ENCODE results near the gene MINDY4B.
A peak's percentile ranks its signal among the peaks of the same experiment; 100 is the strongest.
"Not testable (repeated sequence)": the region's sequence is repeated elsewhere in the genome, so short reads cannot be mapped to it uniquely, and the experiment has no call there.

Gene MINDY4B

DNA sequence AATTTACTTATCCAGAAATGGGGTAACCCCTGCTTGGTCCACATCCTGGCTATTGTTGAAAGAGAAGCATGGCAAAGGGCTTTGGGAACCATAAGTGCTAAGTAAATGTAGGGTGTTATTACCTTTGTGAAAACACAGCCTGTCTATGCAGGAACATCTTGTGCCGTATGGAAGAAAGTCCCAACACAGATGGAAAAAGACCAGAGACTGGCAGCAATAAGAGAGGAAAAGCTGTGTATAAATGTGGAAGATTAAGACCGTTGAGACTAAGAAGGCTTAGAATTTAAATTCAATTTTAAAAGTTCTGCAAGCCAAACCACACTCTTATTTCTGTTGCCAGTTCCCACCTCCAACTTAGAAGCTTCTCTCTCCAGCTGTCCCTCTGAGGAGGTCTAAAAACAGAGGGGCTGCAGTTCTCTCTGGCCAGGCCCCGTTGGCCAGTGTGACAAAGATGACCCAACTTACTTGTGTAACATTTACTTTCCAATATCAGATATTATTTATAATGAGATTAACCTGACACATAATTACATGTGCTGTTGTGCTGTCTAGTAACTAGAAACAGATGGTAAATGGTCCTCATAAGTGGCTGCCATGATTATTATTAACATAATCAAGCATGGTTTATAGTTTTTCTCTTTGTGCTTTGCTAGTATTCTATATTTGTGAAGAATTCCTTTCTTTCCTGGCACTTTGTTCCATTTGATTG, 7.0 kb downstream of the MINDY4B start:
- DNase-seq: no peak

DNA sequence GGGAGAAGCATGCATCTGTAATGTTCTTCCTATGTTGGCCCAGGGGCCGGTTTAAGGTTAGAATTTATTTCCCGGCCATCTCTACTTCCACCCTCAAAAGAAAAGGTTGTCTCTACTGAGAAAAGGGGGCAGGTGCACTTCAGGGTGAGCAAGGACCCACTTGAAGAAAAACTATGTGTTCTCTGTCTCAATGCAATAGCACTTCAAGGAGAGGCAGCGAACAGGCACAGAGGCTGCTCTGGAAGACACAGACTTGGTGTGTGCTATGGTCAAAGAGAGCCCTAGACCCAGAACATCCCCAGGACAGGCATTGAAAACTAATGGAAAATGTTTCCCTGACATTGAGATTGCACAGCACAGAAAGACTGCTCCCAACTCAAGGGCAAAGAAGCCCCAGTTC, 7.6 kb downstream of the MINDY4B start:
- DNase-seq: no peak

DNA sequence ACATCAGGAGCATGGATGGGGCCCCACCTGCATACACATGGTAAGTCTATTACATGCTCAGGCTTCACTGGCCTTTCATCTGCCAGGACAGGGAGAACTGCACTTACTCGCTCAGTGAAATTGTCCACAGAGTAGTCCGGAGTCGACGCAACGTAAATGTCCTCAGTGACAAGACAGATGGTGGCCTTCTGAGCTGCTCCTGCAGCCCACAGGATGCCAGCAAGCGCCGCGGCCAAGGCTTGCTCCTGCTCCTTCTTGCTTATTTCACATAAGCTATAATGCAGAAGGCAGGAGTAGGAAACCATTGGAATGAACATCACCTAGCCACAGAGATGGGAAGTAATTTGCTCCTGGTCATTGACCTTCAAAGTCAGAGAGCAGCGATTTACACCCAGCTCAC, 14.4 kb downstream of the MINDY4B start:
- no peak for DNase-seq

DNA sequence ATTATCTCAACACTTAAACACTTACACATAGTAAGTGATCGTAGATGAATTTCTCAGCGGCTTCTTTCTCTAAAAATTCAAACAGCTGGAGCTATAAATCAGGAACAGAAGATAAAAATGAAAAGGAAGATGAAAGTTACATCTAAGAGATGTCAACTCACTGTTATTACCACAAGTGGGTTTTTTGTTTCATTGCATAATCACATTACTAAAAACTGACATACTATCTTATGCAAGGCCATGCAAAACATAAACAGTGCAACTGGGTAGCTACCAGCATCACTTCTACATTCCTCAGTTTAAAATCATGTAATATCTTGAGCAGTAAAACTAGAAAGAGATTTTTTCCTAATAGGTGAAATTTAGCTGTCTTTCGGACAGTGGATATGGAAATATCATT, 14.9 kb downstream of the MINDY4B start:
- DNase-seq: peak; percentile 92 to 93

DNA sequence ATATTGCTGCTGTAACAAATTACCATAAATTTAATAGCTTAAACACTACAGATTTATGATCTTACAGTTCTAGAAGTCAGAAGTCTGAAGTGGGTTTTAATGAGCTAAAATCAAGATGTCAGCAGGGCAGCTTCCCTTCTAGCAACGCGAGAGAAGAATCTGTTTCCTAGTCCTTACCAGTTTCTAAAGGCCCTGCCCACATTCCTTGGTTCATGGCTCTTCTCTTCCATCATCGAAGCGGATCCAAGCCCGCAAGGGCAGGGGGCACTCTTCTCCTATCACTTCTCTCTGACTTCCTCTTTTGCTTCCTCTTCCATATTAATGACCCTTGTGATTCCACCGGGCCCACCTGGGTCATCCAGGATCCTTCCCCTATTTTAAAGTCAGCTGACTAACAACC, 16.1 kb downstream of the MINDY4B start:
- peak; percentile 22 to 30 for DNase-seq

DNA sequence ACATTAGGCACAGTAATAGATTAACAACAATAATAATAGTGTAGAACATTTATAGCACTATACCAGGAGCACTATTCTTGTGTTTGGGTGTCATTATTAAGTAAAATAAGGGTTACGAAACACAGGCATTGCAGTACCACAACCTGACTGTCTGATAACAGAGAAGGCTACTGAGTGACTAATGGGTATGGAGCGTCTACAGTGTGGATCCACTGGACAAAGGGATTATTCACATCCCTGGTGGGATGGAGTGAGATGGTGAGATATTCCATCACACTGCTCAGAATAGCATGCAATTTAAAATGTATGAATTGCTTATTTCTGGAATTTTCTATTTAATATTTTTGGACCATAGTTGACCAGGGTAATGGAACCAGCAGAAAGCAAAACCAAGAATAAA, 18.2 kb downstream of the MINDY4B start:
- DNase-seq: no peak

DNA sequence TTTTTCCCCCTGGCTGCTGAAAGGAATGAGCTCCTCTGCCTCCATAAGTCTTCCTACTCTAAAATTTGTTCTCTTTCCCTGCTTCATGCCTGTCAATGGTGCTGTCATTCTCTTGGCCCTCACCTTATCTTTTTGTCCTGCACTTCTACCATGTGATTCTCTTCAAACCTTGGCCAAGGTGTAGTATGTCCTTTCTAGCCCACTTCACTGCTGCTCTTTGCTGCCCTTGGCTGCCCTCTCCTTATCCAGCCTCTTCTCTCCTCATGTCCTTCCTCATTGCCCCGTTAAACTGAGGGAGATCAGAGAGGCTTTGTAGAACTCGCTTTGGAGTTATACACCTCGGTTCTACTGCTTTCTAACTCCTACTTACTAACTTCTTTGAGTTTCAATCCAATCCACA, 19.7 kb downstream of the MINDY4B start:
- DNase-seq: no peak

DNA sequence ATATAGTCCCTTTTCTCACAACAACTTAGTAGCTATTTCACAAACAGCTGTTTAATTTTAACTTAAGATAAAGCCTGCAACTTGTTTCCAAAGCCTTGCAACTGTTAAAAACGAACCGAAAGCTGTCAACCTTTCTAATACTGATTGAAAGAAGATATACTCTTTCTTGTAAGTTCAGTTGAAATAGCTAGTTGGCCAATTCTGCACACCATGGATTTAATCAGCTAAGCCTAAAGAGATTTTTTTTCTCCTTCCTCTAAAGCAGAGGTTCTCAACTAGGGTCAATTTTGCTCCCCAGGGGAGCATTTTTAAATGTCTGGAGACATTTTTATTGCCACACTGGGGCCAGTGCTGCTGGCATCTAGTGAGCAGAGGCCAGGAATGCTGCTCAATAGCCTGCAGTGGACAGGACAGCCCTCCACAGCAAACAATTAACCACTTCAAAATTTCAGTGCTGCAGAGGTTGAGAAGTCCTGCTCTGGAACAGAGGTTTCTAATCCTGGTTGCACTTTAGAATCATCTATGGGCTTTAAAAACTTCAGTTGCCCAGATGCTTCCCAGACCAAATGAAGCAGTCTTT, 26.2 kb downstream of the MINDY4B start:
- no peak for DNase-seq

DNA sequence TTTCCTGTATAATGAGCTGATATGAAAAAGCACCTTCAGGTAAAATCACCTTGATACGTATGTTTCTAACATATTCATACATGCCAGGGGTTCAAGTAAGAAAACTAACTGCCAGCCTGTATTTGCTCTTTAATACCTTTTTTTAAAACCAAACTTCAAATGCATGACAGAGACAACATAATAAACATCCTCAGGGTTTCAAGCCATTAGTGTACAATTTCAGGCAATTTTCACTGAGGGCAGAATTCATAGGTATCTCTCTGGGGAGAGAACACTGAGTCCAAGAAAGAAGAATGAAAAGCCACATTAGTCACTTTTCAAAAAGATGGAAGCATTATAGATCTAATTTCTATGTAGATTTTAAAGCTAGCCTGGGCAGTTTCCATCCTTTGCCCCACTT, 26.9 kb downstream of the MINDY4B start:
- no peak for DNase-seq

DNA sequence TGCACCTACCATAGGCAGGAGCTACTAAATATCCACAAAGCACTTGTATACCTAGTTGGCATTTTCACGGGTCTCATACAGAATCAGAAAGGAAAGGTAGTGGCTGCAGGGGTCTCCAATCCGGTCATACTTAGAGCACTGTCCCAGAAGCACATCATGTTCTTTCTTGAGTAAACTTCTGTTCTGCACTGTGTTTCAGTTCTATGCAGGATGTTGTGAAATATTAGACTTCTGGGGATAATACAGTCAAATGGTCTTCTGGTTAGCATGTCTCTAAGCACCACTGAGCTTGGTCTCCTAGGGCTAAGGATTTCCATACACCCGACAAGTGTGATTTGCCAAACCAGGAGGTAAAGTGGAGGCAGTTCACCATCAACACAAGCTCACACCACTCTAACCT, 27.9 kb downstream of the MINDY4B start:
- DNase-seq: no peak

DNA sequence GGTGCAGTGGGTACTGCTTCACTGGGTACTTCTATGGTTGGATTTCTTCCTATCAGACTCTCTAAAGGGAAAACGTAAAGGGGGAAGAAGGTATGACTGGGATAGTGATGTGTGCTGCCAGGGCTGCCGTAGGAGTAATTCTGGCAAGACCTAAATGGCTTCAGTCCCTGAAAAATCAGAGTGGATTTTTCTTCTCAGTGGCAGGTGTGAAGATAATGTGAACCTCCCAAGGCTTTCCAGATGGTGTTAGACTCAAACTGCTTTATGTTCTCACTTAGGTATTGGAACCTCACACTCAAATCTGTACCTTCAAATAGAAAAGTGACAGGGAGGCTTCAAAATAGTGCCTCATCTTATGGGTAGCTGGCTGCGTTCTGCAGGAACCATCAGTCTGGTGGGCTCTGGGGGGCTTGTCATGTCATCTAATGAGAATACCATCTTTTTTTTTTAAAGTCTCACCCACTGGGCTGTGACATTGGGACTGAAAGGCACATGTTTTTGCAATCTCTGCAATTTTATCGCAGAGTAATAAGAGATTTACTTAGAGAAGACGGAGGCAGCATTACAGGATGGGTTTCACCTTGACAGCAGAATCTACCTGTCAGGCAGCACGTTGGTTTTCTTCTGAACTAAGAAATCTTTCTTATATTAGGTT, 28.5 kb downstream of the MINDY4B start:
- no peak for DNase-seq

DNA sequence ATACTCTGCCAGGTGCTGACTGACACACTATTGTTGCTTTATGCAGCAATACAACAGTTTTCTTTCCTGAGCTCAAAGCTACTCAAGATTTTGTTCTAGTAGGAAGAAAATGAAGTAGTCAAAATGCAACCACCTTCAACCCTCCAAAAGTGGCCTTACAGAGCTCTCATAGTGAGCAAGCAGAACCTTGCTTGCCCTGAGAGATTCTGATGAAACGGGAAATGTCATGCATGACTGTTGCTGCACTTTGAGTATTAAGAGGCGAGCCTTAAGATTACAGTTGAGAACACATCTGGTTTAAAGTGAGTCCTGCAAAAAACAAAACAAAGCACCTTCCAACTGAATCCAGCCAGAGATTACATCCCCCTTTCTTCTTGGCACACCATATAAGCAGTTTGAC, 29.7 kb downstream of the MINDY4B start:
- no peak for DNase-seq

DNA sequence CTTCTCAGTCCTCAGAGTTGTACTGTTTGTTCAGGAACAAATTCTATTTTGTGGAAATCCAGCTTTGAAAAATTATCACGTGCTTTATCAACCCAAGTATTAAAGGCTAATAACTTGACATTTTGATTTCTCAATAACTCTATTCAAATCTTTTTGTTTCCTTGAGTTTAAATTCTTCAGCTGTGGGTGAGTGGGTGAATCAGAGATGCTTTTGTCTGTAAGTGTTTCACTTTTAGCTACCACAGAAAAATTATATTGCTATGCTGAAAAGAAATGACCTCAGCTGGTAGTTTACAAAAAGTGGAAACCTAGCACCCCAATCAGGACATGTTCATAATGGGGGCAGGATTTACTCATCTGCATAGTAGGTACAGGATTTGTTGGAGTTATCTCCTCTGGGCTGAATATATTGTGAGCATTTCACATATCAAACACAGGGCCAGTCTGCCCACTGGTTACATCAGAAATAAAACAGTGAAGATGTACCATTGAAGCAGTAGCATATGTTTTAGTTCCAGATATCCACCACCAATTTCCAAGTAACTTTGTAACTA, 30.5 kb downstream of the MINDY4B start:
- no peak for DNase-seq

DNA sequence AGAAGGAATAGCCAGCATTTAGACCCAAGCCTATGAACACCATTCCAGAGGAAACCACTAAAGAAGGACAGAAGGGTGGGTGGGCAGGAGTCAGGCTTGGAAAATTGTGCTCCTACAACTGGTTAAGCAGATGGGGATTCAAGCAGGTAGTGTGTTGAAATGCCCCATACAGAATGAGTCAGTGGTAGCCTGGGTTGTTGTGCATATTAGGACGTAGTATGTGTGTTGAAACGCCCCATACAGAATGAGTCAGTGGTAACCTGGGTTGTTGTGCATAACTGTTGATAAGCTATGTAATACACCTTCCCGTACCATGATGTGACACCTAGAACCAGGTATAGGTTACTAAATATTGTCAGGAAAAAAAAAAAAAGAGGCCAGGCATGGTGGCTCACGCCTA, 34.0 kb downstream of the MINDY4B start:
- no peak for DNase-seq

DNA sequence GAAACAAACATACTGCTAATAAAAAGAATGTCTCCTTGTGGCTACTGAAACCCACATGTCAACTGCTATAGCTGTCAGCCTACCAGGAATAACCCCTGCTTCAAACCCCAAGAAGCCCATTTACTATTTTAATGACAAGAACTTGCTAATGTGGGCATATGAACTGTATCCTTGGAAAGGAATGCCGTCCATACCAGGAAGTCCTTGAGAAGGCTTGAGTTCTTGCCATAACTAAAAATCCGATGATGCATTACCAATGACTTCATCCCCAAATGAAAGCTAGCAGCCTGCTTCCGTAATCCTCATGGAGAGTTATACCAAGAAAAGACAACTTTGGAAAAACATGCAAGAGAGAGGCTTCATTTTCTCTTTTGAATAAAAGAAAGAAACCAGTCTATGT, 34.8 kb downstream of the MINDY4B start:
- no peak for DNase-seq

DNA sequence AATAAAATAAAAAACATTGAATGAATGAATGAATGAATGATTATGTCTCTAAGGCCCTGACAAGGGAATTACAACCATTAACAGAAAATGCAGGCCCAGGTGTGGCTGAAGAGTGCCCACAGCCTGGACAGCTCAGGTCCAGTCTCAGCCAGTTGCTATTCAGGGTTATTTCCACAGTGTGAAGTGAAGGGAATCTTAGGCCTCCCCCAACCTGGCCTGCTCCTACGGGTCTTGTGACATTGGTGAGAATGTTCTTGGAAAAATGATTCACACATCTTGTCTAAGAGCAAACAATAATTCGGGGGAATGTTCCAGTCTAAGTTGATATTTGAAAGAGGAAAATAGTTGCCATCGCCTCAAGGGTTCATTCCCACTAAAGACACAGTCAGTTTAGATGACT, 37.0 kb downstream of the MINDY4B start:
- DNase-seq: peak in 1 of 2 donors; percentile 18

DNA sequence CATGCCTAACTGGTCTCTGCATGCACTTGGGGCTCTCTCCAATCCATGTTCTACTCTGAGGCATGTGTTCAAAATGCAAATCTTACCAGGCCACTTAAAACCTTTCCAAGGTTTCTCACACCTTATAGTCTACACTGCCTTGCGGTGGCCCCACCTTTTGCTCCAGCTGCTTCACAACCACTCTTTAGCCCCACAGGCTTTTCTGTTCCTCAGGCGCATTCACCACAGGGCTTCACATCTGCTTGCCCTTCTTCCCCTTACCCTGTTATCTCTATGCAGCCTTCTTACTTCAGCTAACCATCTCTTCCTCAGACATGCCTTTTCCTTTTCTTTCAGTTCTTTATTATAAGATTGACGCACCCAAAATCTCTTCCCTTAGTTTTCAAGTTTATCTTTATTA, 37.8 kb downstream of the MINDY4B start:
- DNase-seq: no peak

DNA sequence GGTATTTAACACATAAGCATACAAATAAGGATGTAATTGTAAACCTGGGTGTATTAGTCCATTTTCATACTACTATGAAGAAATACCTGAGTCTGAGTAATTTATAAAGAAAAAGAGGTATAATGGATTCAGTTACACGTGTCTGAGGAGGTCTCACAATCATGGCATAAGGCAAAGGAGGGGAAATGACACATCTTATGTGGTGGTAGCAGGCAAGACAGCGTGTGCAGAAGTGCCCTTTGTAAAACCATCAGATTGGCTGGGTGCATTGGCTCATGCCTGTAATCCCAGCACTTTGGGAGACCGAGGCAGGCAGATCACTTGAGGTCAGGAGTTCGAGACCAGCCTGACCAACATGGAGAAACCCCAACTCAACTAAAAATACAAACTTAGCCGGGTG, 41.3 kb downstream of the MINDY4B start:
- not testable (repeated sequence) for DNase-seq

DNA sequence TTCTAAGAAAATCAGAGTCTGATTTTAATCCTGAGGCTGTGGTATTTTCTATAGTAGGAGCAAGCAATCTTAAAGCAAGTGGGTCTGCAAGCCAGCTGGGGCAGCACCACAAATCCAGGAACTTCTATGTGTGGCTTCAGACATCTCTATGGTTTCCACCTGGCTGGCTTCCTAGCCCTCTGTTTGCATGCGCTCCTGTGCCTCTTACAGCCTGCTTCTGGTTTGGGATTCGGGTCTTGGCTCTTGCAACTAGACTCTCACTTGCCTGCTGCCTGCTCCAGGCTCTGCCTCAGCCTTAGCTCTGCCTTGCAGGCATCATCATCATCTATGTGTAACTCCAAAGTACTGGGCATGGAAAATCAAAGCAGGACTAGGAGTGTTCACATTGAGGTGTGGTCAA, 43.4 kb downstream of the MINDY4B start:
- no peak for DNase-seq

DNA sequence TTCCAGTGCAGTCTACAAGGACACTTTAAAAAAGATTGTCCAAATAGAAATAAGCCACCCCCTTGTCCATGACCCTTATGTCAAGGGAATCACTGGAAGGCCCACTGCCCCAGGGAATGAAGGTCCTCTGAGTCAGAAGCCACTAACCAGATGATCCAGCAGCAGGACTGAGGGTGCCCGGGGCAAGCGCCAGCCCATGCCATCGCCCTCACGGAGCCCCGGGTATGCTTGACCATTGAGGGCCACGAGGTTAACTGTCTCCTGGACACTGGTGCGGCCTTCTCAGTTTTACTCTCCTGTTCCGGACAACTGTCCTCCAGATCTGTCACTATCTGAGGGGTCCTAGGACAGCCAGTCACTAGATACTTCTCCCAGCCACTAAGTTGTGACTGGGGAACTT, 47.3 kb downstream of the MINDY4B start:
- DNase-seq: not testable (repeated sequence)

DNA sequence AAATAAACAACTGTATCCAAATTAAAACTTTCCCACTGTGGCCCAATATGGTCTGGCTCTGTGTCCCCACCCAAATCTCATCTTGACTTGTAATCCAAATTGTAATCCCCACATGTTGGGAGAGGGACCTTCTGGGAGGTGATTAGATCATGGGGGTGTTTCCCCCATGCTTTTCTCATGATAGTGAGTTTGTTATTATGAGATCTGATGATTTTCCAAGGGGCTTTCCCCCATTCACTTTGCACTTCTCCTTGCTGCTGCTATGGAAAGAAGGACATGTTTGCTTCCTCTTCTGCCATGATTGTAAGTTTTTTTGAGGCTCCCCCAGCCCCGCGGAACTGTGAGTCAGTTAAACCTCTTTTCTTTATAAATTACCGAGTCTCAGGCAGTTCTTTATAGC, 55.0 kb downstream of the MINDY4B start:
- peak; percentile 40 to 61 for DNase-seq

DNA sequence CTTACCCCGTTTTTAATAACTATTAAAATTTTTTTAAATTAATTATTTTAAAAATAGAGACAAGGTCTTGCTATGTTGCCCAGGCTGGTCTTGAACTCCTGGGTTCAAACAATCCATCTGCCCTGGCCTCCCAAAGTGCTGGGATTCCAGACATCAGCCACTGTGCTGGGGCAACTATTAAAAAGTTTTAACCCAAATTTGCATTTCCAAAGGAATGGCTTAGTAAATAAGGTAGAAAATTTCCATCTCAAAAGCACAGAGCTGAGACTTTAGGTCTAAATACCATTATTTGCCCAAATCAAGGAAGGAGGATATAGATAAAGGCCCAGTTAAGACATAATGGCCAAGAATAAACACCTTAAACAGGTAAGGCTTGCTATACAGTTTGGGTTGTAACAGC, 56.4 kb downstream of the MINDY4B start:
- DNase-seq: no peak

DNA sequence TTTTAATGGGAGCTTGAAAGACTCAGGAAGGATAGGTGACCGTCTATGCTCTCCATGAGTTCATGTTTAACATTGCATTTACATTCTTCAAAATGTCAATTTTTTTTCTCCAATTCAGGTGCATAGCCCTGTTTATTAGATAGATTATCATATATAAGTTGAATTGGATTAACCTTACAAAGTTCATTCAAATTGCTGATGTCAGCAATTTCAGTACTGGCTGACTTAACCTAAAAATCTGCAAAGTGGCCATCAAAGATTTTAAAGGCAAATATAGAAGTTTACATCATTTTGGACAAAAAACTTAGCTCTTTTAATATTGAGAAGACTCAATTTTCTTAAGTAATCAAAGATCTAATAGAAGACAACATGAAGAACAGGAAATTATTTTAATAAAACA, 57.8 kb downstream of the MINDY4B start:
- DNase-seq: no peak

DNA sequence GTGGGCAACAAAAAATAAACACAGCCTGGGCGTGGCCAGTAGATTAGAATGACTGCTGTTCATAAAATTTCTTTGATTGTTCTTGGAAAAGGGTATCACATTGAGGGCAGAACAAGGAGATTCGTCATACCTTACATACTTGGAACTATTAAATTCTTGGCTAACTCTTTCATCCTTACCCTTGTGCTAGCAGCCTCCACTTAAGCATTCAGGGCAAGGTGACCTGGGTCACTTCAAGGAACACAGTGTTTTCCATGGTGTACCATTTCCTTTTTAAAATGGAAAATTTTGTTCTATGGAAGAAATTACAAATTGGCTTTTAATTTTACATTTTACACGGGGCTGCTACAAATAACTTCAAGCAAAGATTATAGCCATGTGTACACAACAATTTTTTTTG, 60.8 kb downstream of the MINDY4B start:
- no peak for DNase-seq
